H1 (cell line): Measurements from ENCODE around the gene DPP8. TPM values are rescaled to one million over a fixed set of nuclear protein-coding genes. Genes with fewer than 3 reads are reported as not detected.

Experiments used
- CTCF ChIA-PET: fragments of 300-600 bp; sonication (Branson Sonifier 250); formaldehyde crosslinking; loops from one replicate; lab custom pipeline; 2021; ENCODE audit not compliant: partially characterized antibody; lab: Charles Lee
- POLR2A ChIA-PET: fragments of 300-600 bp; sonication (Branson Sonifier 250); formaldehyde crosslinking; loops from one replicate; lab custom pipeline; 2021; ENCODE audit warnings: inconsistent platforms; ENCODE audit not compliant: partially characterized antibody; lab: Charles Lee
- DNase-seq, 2 experiments: peaks; one replicate each; pipeline versions ENCODE4 v3.0.0 to v3.0.0-alpha.2; 2010 to 2022; ENCODE audit warnings: low spot score in 2 of 2, low read depth in 1 of 2, mixed read lengths in 1 of 2
- FAIRE-seq: peaks from 2 replicates; lab custom pipeline; 2011; peaks lifted over from hg19 to GRCh38; lab: Jason Lieb, UNC
- H2AFZ ChIP-seq: 2 replicates; pipeline ENCODE4 v1.8.1; 2012; ENCODE audit warnings: low read length, inconsistent platforms
- H2AK5ac ChIP-seq: 2 replicates; pipeline ENCODE4 v1.6.1; 2013; ENCODE audit warnings: low read depth, low read length
- H2BK120ac ChIP-seq: replicated peaks from 2 replicates; pipeline ENCODE3; 2013; ENCODE audit warnings: low read depth, low read length, inconsistent platforms
- H2BK12ac ChIP-seq: 2 replicates; pipeline ENCODE4 v1.6.1; 2013; ENCODE audit warnings: low read depth, low read length
- H2BK15ac ChIP-seq: 2 replicates; pipeline ENCODE4 v1.6.1; 2013; ENCODE audit warnings: low read length
- H2BK20ac ChIP-seq: 2 replicates; pipeline ENCODE4 v1.6.1; 2013; ENCODE audit warnings: low read length
- H2BK5ac ChIP-seq: 2 replicates; pipeline ENCODE4 v1.6.1; 2013; ENCODE audit warnings: low read depth, low read length
- H3K14ac ChIP-seq: 2 replicates; pipeline ENCODE4 v1.6.1; 2013; ENCODE audit warnings: inconsistent platforms; ENCODE audit not compliant: insufficient read length
- H3K18ac ChIP-seq: 2 replicates; pipeline ENCODE4 v1.6.1; 2013; ENCODE audit warnings: low read length; ENCODE audit errors: extremely low read depth
- H3K23ac ChIP-seq: 2 replicates; pipeline ENCODE4 v1.6.1; 2013; ENCODE audit warnings: inconsistent platforms; ENCODE audit not compliant: insufficient read length
- H3K23me2 ChIP-seq: 2 replicates; pipeline ENCODE4 v1.6.1; 2013; ENCODE audit warnings: low read depth, low read length
- H3K27ac ChIP-seq: 2 replicates; pipeline ENCODE4 v1.6.1; 2011; ENCODE audit warnings: low read depth, low read length, inconsistent platforms
- H3K27me3 ChIP-seq, 4 experiments: replicated peaks in 1 of 4; 1 replicate in 1 of 4; 2 replicates in 3 of 4; pipeline versions ENCODE4 v1.6.1 to v1.8.1; 2011 to 2013; ENCODE audit warnings: low read length in 3 of 4, mild to moderate bottlenecking in 3 of 4, inconsistent platforms in 2 of 4, mixed read lengths in 2 of 4, moderate library complexity in 1 of 4; ENCODE audit not compliant: control insufficient read depth in 3 of 4, insufficient read depth in 3 of 4; ENCODE audit errors: extremely low read depth in 1 of 4
- H3K36me3 ChIP-seq, 4 experiments: 2 replicates each; pipeline versions ENCODE4 v1.6.1 to v1.8.1; 2011 to 2013; ENCODE audit warnings: mild to moderate bottlenecking in 4 of 4, low read length in 3 of 4, moderate library complexity in 2 of 4, control low read depth in 1 of 4, inconsistent platforms in 1 of 4; ENCODE audit not compliant: insufficient read depth in 4 of 4, control insufficient read depth in 2 of 4
- H3K4ac ChIP-seq: replicated peaks from 2 replicates; pipeline ENCODE3; 2013; ENCODE audit warnings: low read length, low read depth, mixed read lengths, inconsistent platforms; ENCODE audit not compliant: insufficient read length
- H3K4me1 ChIP-seq, 4 experiments: replicated peaks in 1 of 4; 1 replicate in 1 of 4; 2 replicates in 3 of 4; pipeline versions ENCODE4 v1.6.1 to v1.8.1; 2011 to 2013; ENCODE audit warnings: low read length in 3 of 4, inconsistent platforms in 2 of 4, mixed read lengths in 1 of 4; ENCODE audit not compliant: insufficient read depth in 4 of 4, control insufficient read depth in 3 of 4
- H3K4me2 ChIP-seq, 2 experiments: 2 replicates each; pipeline versions ENCODE4 v1.6.1 to v1.8.1; 2011 to 2013; ENCODE audit warnings: low read depth in 2 of 2, low read length in 2 of 2, control low read depth in 1 of 2, inconsistent platforms in 1 of 2, mild to moderate bottlenecking in 1 of 2; ENCODE audit not compliant: insufficient read depth in 1 of 2
- H3K4me3 ChIP-seq, 4 experiments: fragments of 200-600, 300-600 bp in 1 of 4; sonication (generic), shearing (Covaris generic), sonication (Bioruptor Twin) in 1 of 4; 2 replicates each; pipeline versions ENCODE4 v1.5.1 to v1.8.1; 2011 to 2016; ENCODE audit warnings: low read length in 4 of 4, low read depth in 3 of 4, control low read depth in 2 of 4, inconsistent platforms in 2 of 4, mild to moderate bottlenecking in 2 of 4, mixed read lengths in 1 of 4, moderate library complexity in 1 of 4; ENCODE audit not compliant: insufficient read depth in 2 of 4; ENCODE audit errors: extremely low read depth in 1 of 4
- H3K56ac ChIP-seq: replicated peaks from 2 replicates; pipeline ENCODE3; 2013; ENCODE audit warnings: low read depth, mild to moderate bottlenecking, mixed read lengths, low read length, inconsistent platforms; ENCODE audit not compliant: insufficient read length
- H3K79me1 ChIP-seq: 2 replicates; pipeline ENCODE4 v1.6.1; 2013; ENCODE audit warnings: low read depth, low read length, control low read depth
- H3K79me2 ChIP-seq, 2 experiments: 2 replicates each; pipeline versions ENCODE4 v1.6.1 to v1.8.1; 2012 to 2013; ENCODE audit warnings: low read length in 2 of 2, mild to moderate bottlenecking in 2 of 2, inconsistent platforms in 1 of 2; ENCODE audit not compliant: insufficient read depth in 2 of 2, control insufficient read depth in 1 of 2
- H3K9ac ChIP-seq, 4 experiments: replicated peaks in 1 of 4; 1 replicate in 1 of 4; 2 replicates in 3 of 4; pipeline versions ENCODE4 v1.6.1 to v1.8.1; 2011 to 2013; ENCODE audit warnings: low read depth in 3 of 4, low read length in 3 of 4, control low read depth in 2 of 4, mild to moderate bottlenecking in 2 of 4, moderate library complexity in 2 of 4, inconsistent platforms in 1 of 4; ENCODE audit errors: extremely low read depth in 1 of 4
- H3K9me3 ChIP-seq, 2 experiments: 2 replicates each; pipeline versions ENCODE4 v1.6.1 to v1.8.1; 2012 to 2013; ENCODE audit warnings: mild to moderate bottlenecking in 2 of 2, moderate library complexity in 2 of 2, control low read depth in 1 of 2, inconsistent platforms in 1 of 2, low read depth in 1 of 2, low read length in 1 of 2, mixed read lengths in 1 of 2; ENCODE audit not compliant: insufficient read depth in 2 of 2
- H4K20me1 ChIP-seq, 2 experiments: replicated peaks in 1 of 2; 2 replicates each; pipeline versions ENCODE3 to v1.8.1; 2011 to 2013; ENCODE audit warnings: inconsistent platforms in 2 of 2, low read length in 2 of 2, mild to moderate bottlenecking in 1 of 2; ENCODE audit not compliant: insufficient read depth in 2 of 2, control insufficient read depth in 1 of 2
- H4K5ac ChIP-seq: 2 replicates; pipeline ENCODE4 v1.6.1; 2013; ENCODE audit warnings: low read length, low read depth, mixed read lengths, inconsistent platforms; ENCODE audit not compliant: insufficient read length
- H4K8ac ChIP-seq: 2 replicates; pipeline ENCODE4 v1.8.0; 2013; ENCODE audit warnings: mild to moderate bottlenecking, moderate library complexity, low read length, inconsistent platforms; ENCODE audit not compliant: insufficient read depth; ENCODE audit errors: extremely low read depth
- H4K91ac ChIP-seq: replicated peaks from 2 replicates; pipeline ENCODE3; 2013; ENCODE audit warnings: low read length, mixed read lengths, inconsistent platforms; ENCODE audit not compliant: insufficient read length
- BACH1 ChIP-seq: IDR thresholded peaks from 2 replicates; pipeline ENCODE4 v1.6.1; 2012; ENCODE audit warnings: low read length, improper control_type of control experiment
- BRCA1 ChIP-seq: IDR thresholded peaks from 2 replicates; pipeline ENCODE4 v1.6.1; 2012; ENCODE audit warnings: low read depth, low read length, improper control_type of control experiment
- EZH2 ChIP-seq: fragments of 200-600 bp; sonication (generic); IDR thresholded peaks from 2 replicates; pipeline ENCODE4 v1.7.1; 2012; ENCODE audit warnings: low read depth, mild to moderate bottlenecking, moderate library complexity, low read length, inconsistent platforms; ENCODE audit not compliant: severe bottlenecking
- HDAC6 ChIP-seq: IDR thresholded peaks from one replicate; pipeline ENCODE4 v1.7.1; 2012; ENCODE audit warnings: low read depth, mild to moderate bottlenecking, inconsistent platforms, low read length, moderate library complexity
- JUN ChIP-seq: IDR thresholded peaks from 2 replicates; pipeline ENCODE4 v1.6.1; 2011; ENCODE audit warnings: low read depth, mild to moderate bottlenecking, improper control_type of control experiment, low read length
- KDM1A ChIP-seq: fragments of 200-600, 300-600 bp; sonication (generic); IDR thresholded peaks from 2 replicates; pipeline ENCODE4 v1.7.1; 2016; ENCODE audit warnings: mild to moderate bottlenecking, low read length, borderline replicate concordance
- SP2 ChIP-seq: IDR thresholded peaks from 2 replicates; pipeline ENCODE4 v1.6.1; 2012; ENCODE audit warnings: mild to moderate bottlenecking, low read length, inconsistent platforms
- SRF ChIP-seq: IDR thresholded peaks from 2 replicates; pipeline ENCODE4 v1.6.1; 2011; ENCODE audit warnings: mild to moderate bottlenecking, low read depth, low read length, moderate library complexity
- TAF1 ChIP-seq: IDR thresholded peaks from 2 replicates; pipeline ENCODE4 v1.6.1; 2011; ENCODE audit warnings: mild to moderate bottlenecking, low read depth, low read length
- TCF12 ChIP-seq: IDR thresholded peaks from 2 replicates; pipeline ENCODE4 v1.6.1; 2011; ENCODE audit warnings: low read depth, mild to moderate bottlenecking, low read length
- WGBS, 2 experiments: shearing (Covaris generic) in 1 of 2; methylation state at CpG; one replicate each; pipeline versions ENCODE4 v1.1.6 to v1.1.7; 2013 to 2015; ENCODE audit warnings: low lambda C conversion rate in 2 of 2, mixed read lengths in 2 of 2, inconsistent platforms in 1 of 2, low coverage in 1 of 2, missing lambda C conversion rate in 1 of 2; ENCODE audit not compliant: insufficient replicate concordance in 2 of 2, insufficient coverage in 1 of 2, insufficient read length in 1 of 2; ENCODE audit errors: extremely low coverage in 1 of 2, missing lambda C conversion rate in 1 of 2; 5-methylcytosine and 5-hydroxymethylcytosine counted together
- polyA plus RNA-seq, 7 experiments: library from polyadenylated mRNA; depleted of rRNA in 3 of 7; stranded (reverse) in 5 of 7; unstranded in 2 of 7; fragments of >200 nt in 5 of 7; fragments of 200-250 nt in 2 of 7; gene quantifications; 1 replicate in 5 of 7; 2 replicates in 1 of 7; 4 replicates in 1 of 7; pipeline versions ENCODE4 v1.2.1 to v1.2.3, GENCODE V29; 2011 to 2013; ENCODE audit warnings: missing spikeins in 2 of 7, mixed read lengths in 2 of 7
- total RNA-seq: library from RNA; stranded (reverse); fragmentation: NEBNext Ultra II Directional; extraction: Animal tissue kit (Norgen Biotek cat#: 25700); gene quantifications from 2 replicates; pipeline ENCODE4 v1.2.1, GENCODE V29; 2021
- TF ChIP-seq, protein P1 (sequence below): IDR thresholded peaks from 2 replicates; pipeline ENCODE4 v1.6.1; 2012; ENCODE audit warnings: inconsistent platforms
- TF ChIP-seq, protein P2 (sequence below): IDR thresholded peaks from 2 replicates; pipeline ENCODE4 v1.6.1; 2012; ENCODE audit warnings: inconsistent platforms

DPP8 gene
- total and polyA plus RNA-seq, 2 of the 8 experiments (the other 6 are each of a cell fraction or from before 2014, with no cell fraction given): 9.9 to 26.0 TPM

DNA sequence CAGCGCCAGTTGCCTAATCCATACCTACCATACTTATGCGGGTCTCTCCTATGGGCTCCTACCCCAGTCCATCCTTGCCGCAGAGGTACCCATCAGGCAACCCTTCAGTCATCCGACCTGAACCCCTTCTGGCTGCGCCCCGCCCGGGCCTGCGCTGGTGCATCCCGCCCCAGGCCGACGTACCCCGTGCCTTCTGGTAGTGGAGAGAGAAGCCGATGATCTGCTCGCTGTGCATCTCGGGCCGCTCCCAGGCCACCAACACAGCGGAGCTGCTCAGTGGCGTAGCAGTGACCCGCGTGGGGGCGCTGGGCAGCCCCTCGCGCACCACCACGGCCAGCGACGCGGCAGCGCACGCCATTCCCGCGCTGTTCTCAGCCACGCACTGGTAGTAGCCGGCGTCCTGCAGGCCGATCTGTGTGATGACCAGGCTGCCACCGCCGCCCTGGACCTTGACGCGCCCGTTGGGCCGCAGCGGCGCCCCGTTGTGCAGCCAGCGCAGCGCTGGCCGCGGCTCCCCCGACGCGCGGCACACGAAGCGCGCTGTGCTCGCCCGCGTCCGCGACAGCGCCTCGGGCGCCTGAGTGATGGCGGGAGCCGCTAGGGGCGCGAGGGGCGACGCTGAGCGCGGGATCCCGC, 121.8 kb downstream of the DPP8 start:
- no peak for FAIRE-seq
- H3K4ac ChIP-seq: no peak overlapping the region
- peaks cover 0 to 17% (median 5%) of the 10 kb centered on the region in 4 experiments; a peak in 5 of 7 replicates for H3K4me1 ChIP-seq
- H3K23ac ChIP-seq: no peak overlapping the region
- no peak overlapping the region for H2BK5ac ChIP-seq
- ChIA-PET CTCF (interaction anchor here (0.7 to 18.3 kb wide), 9 partner anchors 9 to 121 kb away, joined by 3 to 547 read pairs (median 4); no protein-coding TSS in a partner anchor), POLR2A (interaction anchor here (0.6 to 2.2 kb wide), 7 partner anchors 10 to 77 kb away, joined by 3 to 9 read pairs (median 5); no protein-coding TSS in a partner anchor)
- peak overlapping the region; percentile 66; the same call in 1 of the 2 replicates for H3K18ac ChIP-seq
- no peak overlapping the region for H3K56ac ChIP-seq
- H3K27ac ChIP-seq: no peak overlapping the region
- peak overlapping the region; percentile 72 to 80 for H3K4me2 ChIP-seq
- H2BK12ac ChIP-seq: no peak overlapping the region; the same call in 1 of the 2 replicates
- H2AK5ac ChIP-seq: no peak overlapping the region
- H3K27me3 ChIP-seq: peaks cover 14 to 39% (median 35%) of the 10 kb centered on the region in 4 experiments
- peak overlapping the region; percentile 22; the same call in 1 of the 2 replicates for H4K8ac ChIP-seq
- no peaks in the 10 kb centered on the region for H3K9me3 ChIP-seq
- no peak overlapping the region for H3K14ac ChIP-seq
- no peaks in the 10 kb centered on the region for H3K79me2 ChIP-seq
- no peak overlapping the region for H3K9ac ChIP-seq
- peaks cover 0 to 5% of the 10 kb centered on the region in 2 experiments for H4K20me1 ChIP-seq
- H3K36me3 ChIP-seq: no peaks in the 10 kb centered on the region; a peak in 2 of 8 replicates
- no peak overlapping the region for H2AFZ ChIP-seq
- peaks cover 14% of the 10 kb centered on the region; the same call in 1 of the 2 replicates for H3K23me2 ChIP-seq
- WGBS, 2 experiments: 15% methylated on average over 63 of the region's 72 CpGs; no CpG with 5 or more reads in 1 of the 2 experiments
- no peak overlapping the region for H2BK120ac ChIP-seq
- H4K5ac ChIP-seq: no peak overlapping the region
- H2BK20ac ChIP-seq: no peak overlapping the region
- peak overlapping the region; percentile 52 for H4K91ac ChIP-seq
- peak in 1 of 2 experiments; percentile 62 for DNase-seq
- peak overlapping the region; percentile 24 to 62 (median 28); a peak in 6 of 8 replicates for H3K4me3 ChIP-seq
- H3K79me1 ChIP-seq: no peaks in the 10 kb centered on the region
- peak overlapping the region; percentile 61; the same call in 1 of the 2 replicates for H2BK15ac ChIP-seq
- TF ChIP-seq SP2 (no peak), KDM1A (no peak), TCF12 (no peak), JUN (no peak), BRCA1 (no peak), BACH1 (peak; percentile 37), TAF1 (no peak), SRF (no peak), EZH2 (peak; percentile 34), HDAC6 (no peak)
- TF ChIP-seq, protein P1, sequence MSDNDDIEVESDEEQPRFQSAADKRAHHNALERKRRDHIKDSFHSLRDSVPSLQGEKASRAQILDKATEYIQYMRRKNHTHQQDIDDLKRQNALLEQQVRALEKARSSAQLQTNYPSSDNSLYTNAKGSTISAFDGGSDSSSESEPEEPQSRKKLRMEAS: no peak; the same call in 1 of the 2 replicates
- TF ChIP-seq, protein P2, sequence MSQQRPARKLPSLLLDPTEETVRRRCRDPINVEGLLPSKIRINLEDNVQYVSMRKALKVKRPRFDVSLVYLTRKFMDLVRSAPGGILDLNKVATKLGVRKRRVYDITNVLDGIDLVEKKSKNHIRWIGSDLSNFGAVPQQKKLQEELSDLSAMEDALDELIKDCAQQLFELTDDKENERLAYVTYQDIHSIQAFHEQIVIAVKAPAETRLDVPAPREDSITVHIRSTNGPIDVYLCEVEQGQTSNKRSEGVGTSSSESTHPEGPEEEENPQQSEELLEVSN: peak; percentile 78
